SK-N-SH (cell line): ENCODE measurements around the gene ARHGDIB. TPM values are rescaled to one million over a fixed set of nuclear protein-coding genes. Genes with fewer than 3 reads are reported as not detected.

ENCODE experiments used
- CTCF ChIA-PET: fragments of 300-600, 350-600 bp; formaldehyde crosslinking; extraction: SDS; loops from one replicate; lab custom pipeline; 2021; lab: Yijun Ruan, JAX
- POLR2A ChIA-PET: fragments of 350-600 bp; sonication (Branson Sonifier 250); formaldehyde crosslinking; extraction: SDS; loops from one replicate; lab custom pipeline; 2020; ENCODE audit warnings: antibody characterized with exemption, inconsistent platforms; lab: Yijun Ruan, JAX
- DNase-seq: peaks from one replicate; pipeline ENCODE4 v3.0.0; 2012
- H2AFZ ChIP-seq: fragments of 200-600 bp; sonication (generic); 2 replicates; pipeline ENCODE4 v1.8.1; 2016; ENCODE audit warnings: antibody characterized with exemption, mild to moderate bottlenecking, low read depth
- H3F3A ChIP-seq: fragments of 200-600 bp; sonication (generic); replicated peaks from 2 replicates; pipeline ENCODE3; 2016; ENCODE audit warnings: antibody characterized with exemption, mild to moderate bottlenecking; ENCODE audit not compliant: insufficient read depth
- H3K27ac ChIP-seq, 2 experiments: fragments of 200-500 bp in 1 of 2; fragments of 200-600 bp in 1 of 2; sonication (Bioruptor generic) in 1 of 2; sonication (generic), shearing (Covaris generic) in 1 of 2; 2 replicates each; pipeline versions ENCODE4 v1.5.1 to v1.6.1; 2014 to 2016; ENCODE audit warnings: low read depth in 2 of 2, inconsistent platforms in 1 of 2, low read length in 1 of 2, mild to moderate bottlenecking in 1 of 2, mixed read lengths in 1 of 2
- H3K27me3 ChIP-seq: fragments of 200-600 bp; sonication (generic), shearing (Covaris generic); 2 replicates; pipeline ENCODE4 v1.6.1; 2016; ENCODE audit warnings: mixed run types; ENCODE audit not compliant: insufficient read depth
- H3K36me3 ChIP-seq, 2 experiments: fragments of 200-500 bp in 1 of 2; fragments of 200-600 bp in 1 of 2; sonication (Bioruptor generic) in 1 of 2; sonication (generic) in 1 of 2; replicated peaks in 1 of 2; 2 replicates each; pipeline versions ENCODE3 to v1.5.1; 2014 to 2016; ENCODE audit warnings: low read length in 1 of 2, mild to moderate bottlenecking in 1 of 2; ENCODE audit not compliant: insufficient read depth in 2 of 2, control insufficient read depth in 1 of 2
- H3K4me1 ChIP-seq, 2 experiments: fragments of 200-500 bp in 1 of 2; fragments of 200-600 bp in 1 of 2; sonication (Bioruptor generic) in 1 of 2; sonication (generic), shearing (Covaris generic) in 1 of 2; 2 replicates each; pipeline versions ENCODE4 v1.5.1 to v1.6.1; 2014 to 2016; ENCODE audit warnings: low read depth in 1 of 2, low read length in 1 of 2, mixed run types in 1 of 2; ENCODE audit not compliant: insufficient read depth in 2 of 2, control insufficient read depth in 1 of 2
- H3K4me2 ChIP-seq: fragments of 200-600 bp; sonication (generic), shearing (Covaris generic); 2 replicates; pipeline ENCODE4 v1.6.1; 2017; ENCODE audit warnings: mixed run types
- H3K4me3 ChIP-seq, 2 experiments: fragments of 200-500 bp in 1 of 2; fragments of 200-600 bp in 1 of 2; sonication (Bioruptor generic) in 1 of 2; sonication (generic), shearing (Covaris generic) in 1 of 2; 2 replicates each; pipeline versions ENCODE4 v1.5.1 to v1.8.1; 2014 to 2016; ENCODE audit warnings: low read depth in 2 of 2, inconsistent platforms in 1 of 2, low read length in 1 of 2, mild to moderate bottlenecking in 1 of 2, mixed read lengths in 1 of 2, moderate library complexity in 1 of 2
- H3K79me2 ChIP-seq: fragments of 200-600 bp; sonication (generic); 2 replicates; pipeline ENCODE4 v1.8.1; 2017; ENCODE audit warnings: mild to moderate bottlenecking; ENCODE audit not compliant: insufficient read depth
- H3K9ac ChIP-seq: fragments of 200-600 bp; sonication (generic); 2 replicates; pipeline ENCODE4 v1.6.1; 2017; ENCODE audit warnings: mixed run types
- H3K9me2 ChIP-seq: fragments of 200-600 bp; sonication (generic); 2 replicates; pipeline ENCODE4 v1.6.1; 2017; ENCODE audit warnings: mixed run types
- H3K9me3 ChIP-seq: fragments of 200-600 bp; sonication (generic); 2 replicates; pipeline ENCODE4 v1.6.1; 2017; ENCODE audit warnings: mixed run types, mild to moderate bottlenecking, moderate library complexity
- H4K20me1 ChIP-seq: fragments of 200-600 bp; sonication (generic); 2 replicates; pipeline ENCODE4 v1.6.1; 2017; ENCODE audit warnings: mild to moderate bottlenecking, mixed run types; ENCODE audit not compliant: insufficient read depth
- CHD2 ChIP-seq: fragments of 150-350 bp; IDR thresholded peaks from 2 replicates; pipeline ENCODE4 v1.6.1; 2018; ENCODE audit warnings: low read length; ENCODE audit not compliant: partially characterized antibody
- CTCF ChIP-seq: fragments of 200-600 bp; sonication (generic); IDR thresholded peaks from 2 replicates; pipeline ENCODE4 v1.6.1; 2017; ENCODE audit warnings: antibody characterized with exemption, mild to moderate bottlenecking, moderate library complexity
- FOXM1 ChIP-seq: IDR thresholded peaks from 2 replicates; pipeline ENCODE4 v1.4.0; 2012; ENCODE audit warnings: low read depth, mild to moderate bottlenecking
- IRF3 ChIP-seq: fragments of 150-350 bp; IDR thresholded peaks from 2 replicates; pipeline ENCODE4 v1.6.1; 2016; ENCODE audit warnings: mild to moderate bottlenecking, low read depth, low read length
- MEF2A ChIP-seq: IDR thresholded peaks from 2 replicates; pipeline ENCODE4 v1.4.0; 2012; ENCODE audit warnings: low read depth, borderline replicate concordance
- PBX3 ChIP-seq: IDR thresholded peaks from 2 replicates; pipeline ENCODE4; 2012
- POLR2AphosphoS5 ChIP-seq: IDR thresholded peaks from 2 replicates; pipeline ENCODE4 v1.6.1; 2012; ENCODE audit warnings: low read depth, low read length
- REST ChIP-seq: IDR thresholded peaks from 2 replicates; pipeline ENCODE4 v1.6.1; 2012; ENCODE audit warnings: mild to moderate bottlenecking, low read depth, low read length, moderate library complexity
- RFX5 ChIP-seq: IDR thresholded peaks from 2 replicates; pipeline ENCODE4 v1.6.1; 2012; ENCODE audit warnings: mild to moderate bottlenecking, improper control_type of control experiment, low read length
- RXRA ChIP-seq: IDR thresholded peaks from 2 replicates; pipeline ENCODE4 v1.4.0; 2012; ENCODE audit warnings: low read depth, mild to moderate bottlenecking, borderline replicate concordance
- TAF1 ChIP-seq: IDR thresholded peaks from 2 replicates; pipeline ENCODE4 v1.6.1; 2012; ENCODE audit warnings: low read depth, mild to moderate bottlenecking, low read length, moderate library complexity, borderline replicate concordance
- TCF12 ChIP-seq: IDR thresholded peaks from 2 replicates; pipeline ENCODE4 v1.4.0; 2012
- WGBS: methylation state at CpG from one replicate; pipeline ENCODE4 v1.1.6; 2017; ENCODE audit warnings: low lambda C conversion rate; 5-methylcytosine and 5-hydroxymethylcytosine counted together
- polyA plus RNA-seq, 3 experiments: library from polyadenylated mRNA; depleted of rRNA; stranded (reverse); fragments of >200 nt; gene quantifications; 2 replicates each; pipeline ENCODE4 v1.2.3, GENCODE V29; 2012

ARHGDIB gene
- polyA plus RNA-seq, 1 of the 3 experiments (the other 2 are of a cell fraction): 362 TPM

- Histone ChIP-seq H3K9me2 (no peaks in the 10 kb centered on the region), H3K9me3 (0 out of 2 replicates have a peak, but pooled peaks cover 6% of the 10 kb centered on the region), H3K4me3 (no peak overlapping the region), H3F3A (no peaks in the 10 kb centered on the region), H4K20me1 (no peaks in the 10 kb centered on the region), H2AFZ (no peak overlapping the region), H3K27ac (no peak overlapping the region), H3K4me2 (no peak overlapping the region), H3K36me3 (no peaks in the 10 kb centered on the region), H3K79me2 (no peaks in the 10 kb centered on the region), H3K9ac (no peak overlapping the region), H3K27me3 (no peaks in the 10 kb centered on the region), H3K4me1 (no peaks in the 10 kb centered on the region)
- WGBS: 42% methylated on average over 2 of the region's 2 CpGs
- ChIA-PET POLR2A (no interaction called here), CTCF (interaction anchor here (1.1 to 1.2 kb wide), 2 partner anchors 13 to 239 kb away, joined by 3 to 4 read pairs; partner anchors contain the start of gene RERG)
- no peak for TF ChIP-seq RFX5
- no peak for TF ChIP-seq RXRA
- no peak for TF ChIP-seq CHD2
- TF ChIP-seq TAF1: no peak
- no peak for TF ChIP-seq PBX3
- no peak for TF ChIP-seq CTCF
- no peak for TF ChIP-seq REST
- no peak for TF ChIP-seq TCF12
- no peak for TF ChIP-seq IRF3
- no peak for TF ChIP-seq MEF2A
- TF ChIP-seq POLR2AphosphoS5: no peak
- no peak for TF ChIP-seq FOXM1
- DNase-seq: no peak
These were observed 21.6 kb upstream of the ARHGDIB start for GRCh38 chr12:14982991-14983390.
